SU-DHL-6 (cell line): ENCODE results near the gene BEX2.

ENCODE experiments used
- H2AFZ ChIP-seq: fragments of 200-600 bp; sonication (generic); 2 replicates; pipeline ENCODE4 v1.6.1; 2014; ENCODE audit warnings: low read depth, mild to moderate bottlenecking, moderate library complexity, mixed read lengths, antibody characterized with exemption, low read length; ENCODE audit not compliant: severe bottlenecking
- H3F3A ChIP-seq: fragments of 200-600 bp; shearing (Covaris generic); 2 replicates; pipeline ENCODE4 v1.6.0; 2016; ENCODE audit warnings: antibody characterized with exemption, mild to moderate bottlenecking; ENCODE audit not compliant: insufficient read depth
- H3K27ac ChIP-seq: fragments of 200-600 bp; sonication (generic); 2 replicates; pipeline ENCODE4 v1.5.1; 2016; ENCODE audit warnings: low read depth, mild to moderate bottlenecking, low read length, moderate library complexity, mixed read lengths
- H3K27me3 ChIP-seq: fragments of 200-600 bp; sonication (generic), shearing (Covaris generic); 2 replicates; pipeline ENCODE4 v1.6.0; 2014; ENCODE audit warnings: mild to moderate bottlenecking, low read length
- H3K36me3 ChIP-seq: fragments of 200-600 bp; sonication (generic); 2 replicates; pipeline ENCODE4 v1.6.1; 2014; ENCODE audit warnings: mild to moderate bottlenecking, low read length, mixed read lengths
- H3K4me2 ChIP-seq: fragments of 300-600, 200-600 bp; shearing (Covaris generic), sonication (generic); 2 replicates; pipeline ENCODE4 v1.6.0; 2014; ENCODE audit warnings: low read length, low read depth, mild to moderate bottlenecking; ENCODE audit not compliant: poor library complexity, severe bottlenecking
- H3K4me3 ChIP-seq: fragments of 200-600 bp; sonication (generic); 2 replicates; pipeline ENCODE4 v1.5.1; 2014; ENCODE audit warnings: antibody characterized with exemption, low read length, mild to moderate bottlenecking, mixed read lengths; ENCODE audit not compliant: insufficient read depth, poor library complexity, severe bottlenecking
- H3K79me2 ChIP-seq: fragments of 200-600 bp; sonication (generic); 2 replicates; pipeline ENCODE4 v1.6.1; 2014; ENCODE audit warnings: mild to moderate bottlenecking, low read length, moderate library complexity; ENCODE audit not compliant: insufficient read depth
- H3K9ac ChIP-seq: fragments of 200-600 bp; sonication (generic); 2 replicates; pipeline ENCODE4 v1.7.0; 2014; ENCODE audit warnings: mild to moderate bottlenecking, low read length
- H3K9me2 ChIP-seq: fragments of 200-600 bp; sonication (generic); replicated peaks from 2 replicates; pipeline ENCODE4 v1.6.1; 2014; ENCODE audit warnings: low read length; ENCODE audit not compliant: insufficient read depth
- H3K9me3 ChIP-seq: fragments of 200-600 bp; sonication (generic); 2 replicates; pipeline ENCODE4 v1.6.1; 2014; ENCODE audit warnings: low read length, mixed read lengths; ENCODE audit not compliant: insufficient read depth
- H4K20me1 ChIP-seq: fragments of 200-600 bp; sonication (generic); 2 replicates; pipeline ENCODE4 v1.6.1; 2014; ENCODE audit warnings: low read depth, mild to moderate bottlenecking, antibody characterized with exemption, low read length, moderate library complexity, mixed read lengths
- EZH2phosphoT487 ChIP-seq: fragments of 200-600 bp; sonication (generic), shearing (Covaris generic); conservative IDR thresholded peaks from 2 replicates; pipeline ENCODE4 v1.6.1; 2018; ENCODE audit warnings: mild to moderate bottlenecking, antibody characterized with exemption, low read length, moderate library complexity, mixed read lengths
- TF ChIP-seq, protein P1 (sequence below): fragments of 200-600 bp; sonication (generic); IDR thresholded peaks from one replicate; pipeline ENCODE4 v1.5.1; 2017; ENCODE audit warnings: antibody characterized with exemption, mild to moderate bottlenecking, low read length, moderate library complexity; ENCODE audit not compliant: insufficient read depth, poor library complexity, severe bottlenecking

BEX2 gene

DNA sequence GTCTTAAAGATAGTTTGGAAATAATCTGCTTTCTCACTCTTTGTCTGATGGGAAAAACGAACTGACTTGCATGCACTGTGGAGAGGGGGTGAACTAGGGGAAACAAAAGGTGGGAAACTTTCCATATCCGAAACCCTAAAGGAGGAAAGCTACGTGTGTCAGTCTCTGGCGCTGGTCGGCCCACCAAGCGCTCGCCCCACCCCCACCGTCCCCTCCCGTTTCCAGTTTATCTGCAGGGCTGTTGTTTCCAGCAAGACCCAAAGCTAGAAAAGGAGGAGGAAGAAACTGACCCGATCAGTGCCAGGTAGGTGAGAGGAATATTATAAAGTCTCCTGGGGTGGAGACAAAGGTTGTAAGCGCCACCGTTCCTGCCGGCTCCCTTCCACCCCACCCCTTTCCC lies 46.1 kb upstream of the BEX2 start:
- no peak overlapping the region for H3K4me3 ChIP-seq
- H3K9ac ChIP-seq: no peak overlapping the region
- H2AFZ ChIP-seq: no peak overlapping the region
- H3K4me2 ChIP-seq: no peak overlapping the region
- H4K20me1 ChIP-seq: no peaks in the 10 kb centered on the region
- H3K9me3 ChIP-seq: no peaks in the 10 kb centered on the region
- no peaks in the 10 kb centered on the region for H3K27me3 ChIP-seq
- H3K27ac ChIP-seq: no peak overlapping the region
- no peaks in the 10 kb centered on the region for H3K36me3 ChIP-seq
- no peak for TF ChIP-seq EZH2phosphoT487
- TF ChIP-seq, protein P1, sequence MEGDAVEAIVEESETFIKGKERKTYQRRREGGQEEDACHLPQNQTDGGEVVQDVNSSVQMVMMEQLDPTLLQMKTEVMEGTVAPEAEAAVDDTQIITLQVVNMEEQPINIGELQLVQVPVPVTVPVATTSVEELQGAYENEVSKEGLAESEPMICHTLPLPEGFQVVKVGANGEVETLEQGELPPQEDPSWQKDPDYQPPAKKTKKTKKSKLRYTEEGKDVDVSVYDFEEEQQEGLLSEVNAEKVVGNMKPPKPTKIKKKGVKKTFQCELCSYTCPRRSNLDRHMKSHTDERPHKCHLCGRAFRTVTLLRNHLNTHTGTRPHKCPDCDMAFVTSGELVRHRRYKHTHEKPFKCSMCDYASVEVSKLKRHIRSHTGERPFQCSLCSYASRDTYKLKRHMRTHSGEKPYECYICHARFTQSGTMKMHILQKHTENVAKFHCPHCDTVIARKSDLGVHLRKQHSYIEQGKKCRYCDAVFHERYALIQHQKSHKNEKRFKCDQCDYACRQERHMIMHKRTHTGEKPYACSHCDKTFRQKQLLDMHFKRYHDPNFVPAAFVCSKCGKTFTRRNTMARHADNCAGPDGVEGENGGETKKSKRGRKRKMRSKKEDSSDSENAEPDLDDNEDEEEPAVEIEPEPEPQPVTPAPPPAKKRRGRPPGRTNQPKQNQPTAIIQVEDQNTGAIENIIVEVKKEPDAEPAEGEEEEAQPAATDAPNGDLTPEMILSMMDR: no peak
- H3K79me2 ChIP-seq: no peaks in the 10 kb centered on the region
- no peaks in the 10 kb centered on the region for H3F3A ChIP-seq
- no peaks in the 10 kb centered on the region for H3K9me2 ChIP-seq

DNA sequence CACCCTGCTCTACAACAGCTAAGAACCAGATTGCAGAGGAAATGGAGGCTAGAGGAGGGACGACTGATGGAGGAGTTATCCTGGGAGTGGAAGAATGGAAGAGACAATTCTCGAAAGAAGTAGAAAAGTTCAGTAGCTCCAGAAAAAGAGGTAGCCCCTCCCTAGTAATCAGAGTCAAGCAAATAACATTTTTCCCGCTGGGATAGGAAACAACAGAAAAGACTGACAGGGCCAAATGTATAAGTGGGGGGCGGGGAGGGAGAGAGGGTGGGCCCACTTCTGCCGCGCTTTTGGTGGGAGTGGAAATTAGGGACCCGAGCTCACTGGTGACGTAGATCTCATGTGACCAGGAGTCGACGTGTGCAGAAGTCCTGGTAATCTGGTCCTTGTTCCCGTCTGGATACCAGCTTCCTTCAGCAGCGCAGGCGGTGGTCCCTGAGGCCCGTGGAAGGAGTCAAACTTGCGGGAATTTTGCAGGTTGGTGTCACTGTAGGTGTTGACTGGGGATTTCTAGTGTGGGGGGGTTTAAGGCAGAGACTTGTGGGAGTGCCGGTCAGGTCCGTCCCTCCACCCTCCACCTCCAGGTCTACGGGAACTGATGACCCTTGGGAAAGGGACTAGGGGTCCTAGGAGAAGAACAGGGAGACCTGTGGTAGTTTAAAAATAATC lies 45.5 kb upstream of the BEX2 start, which contains the start of gene TCEAL9:
TSS of gene TCEAL9 (plus strand) at position 377 of the 669 bp plus-strand sequence. CDS start 1,179 bp downstream, outside the sequence.
- H2AFZ ChIP-seq: no peak within 1 kb of the TSS
- no peak within 1 kb of the TSS for H3K4me2 ChIP-seq

DNA sequence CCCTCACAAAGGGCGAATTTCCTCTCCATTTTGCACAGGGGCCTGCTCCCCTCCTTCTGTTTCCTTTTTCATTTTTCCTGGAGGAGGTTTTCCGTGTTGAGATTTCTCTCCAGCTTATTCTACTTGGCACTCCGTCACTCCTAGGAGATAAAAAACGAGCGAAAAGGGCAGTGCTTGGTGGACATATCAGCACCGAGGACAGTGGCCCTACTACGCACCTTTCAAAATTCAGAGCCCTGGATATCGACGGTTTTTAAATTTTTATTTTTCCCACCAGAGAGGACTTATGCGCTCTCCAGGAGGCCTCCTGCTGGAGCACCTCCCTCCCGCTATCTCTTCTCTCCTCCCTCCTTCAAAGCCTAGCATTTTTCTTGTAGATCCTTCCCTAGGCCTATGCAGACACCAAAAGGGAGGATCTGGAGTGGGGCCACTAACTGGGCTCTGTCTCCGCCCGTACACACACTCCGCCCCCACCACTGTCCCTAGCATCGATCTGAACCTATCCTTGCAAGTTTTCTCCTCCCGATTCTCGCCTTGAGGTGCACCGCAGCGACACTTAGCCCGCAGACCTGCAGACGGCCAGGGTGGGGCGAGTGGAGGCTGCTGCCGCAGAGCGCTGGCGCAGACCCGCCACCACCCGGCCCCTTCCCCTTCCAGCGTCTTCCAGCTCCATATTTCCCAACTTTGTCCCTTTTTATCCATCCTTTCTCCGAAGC lies 37.0 kb upstream of the BEX2 start:
- no peak overlapping the region for H3K4me3 ChIP-seq
- no peaks in the 10 kb centered on the region for H3K9me2 ChIP-seq
- no peak overlapping the region for H3K27ac ChIP-seq
- no peaks in the 10 kb centered on the region for H3F3A ChIP-seq
- TF ChIP-seq, protein P1: no peak
- H3K36me3 ChIP-seq: no peaks in the 10 kb centered on the region
- H3K79me2 ChIP-seq: no peaks in the 10 kb centered on the region
- no peak overlapping the region for H3K9ac ChIP-seq
- no peak overlapping the region for H2AFZ ChIP-seq
- H3K27me3 ChIP-seq: no peaks in the 10 kb centered on the region
- H3K9me3 ChIP-seq: no peaks in the 10 kb centered on the region
- H4K20me1 ChIP-seq: no peaks in the 10 kb centered on the region
- H3K4me2 ChIP-seq: no peak overlapping the region

More for the DNA sequence above, 45.5 kb upstream of the BEX2 start, which contains the start of gene TCEAL9:
- Histone ChIP-seq H3F3A (no peaks in the 10 kb centered on the region), H3K9ac (no peak within 1 kb of the TSS), H3K4me3 (no peak within 1 kb of the TSS), H4K20me1 (no peaks in the 10 kb centered on the region), H3K27me3 (no peaks in the 10 kb centered on the region), H3K27ac (no peak within 1 kb of the TSS), H3K9me2 (no peaks in the 10 kb centered on the region), H3K79me2 (no peaks in the 10 kb centered on the region), H3K36me3 (no peaks in the 10 kb centered on the region), H3K9me3 (no peaks in the 10 kb centered on the region)
- no peak for TF ChIP-seq EZH2phosphoT487
- TF ChIP-seq, protein P1: no peak
